K562 (cell line): Measurements from ENCODE around the gene ZKSCAN1. TPM values are rescaled to one million over a fixed set of nuclear protein-coding genes. Genes with fewer than 3 reads are reported as not detected.

Source experiments
- BMI1 ChIP-seq: fragments of 150-350 bp; IDR thresholded peaks from 2 replicates; pipeline ENCODE4 v1.6.1; 2014; ENCODE audit warnings: low read length
- CUX1 ChIP-seq: fragments of 200-800 bp; sonication (Bioruptor generic); IDR thresholded peaks from 2 replicates; pipeline ENCODE4 v1.6.1; 2016; ENCODE audit warnings: missing genetic modification characterization, missing compliant biosample characterization
- DNMT1 ChIP-seq: fragments of 450-650 bp; IDR thresholded peaks from 2 replicates; pipeline ENCODE4 v1.6.1; 2016; ENCODE audit warnings: antibody characterized with exemption, mild to moderate bottlenecking
- EGR1 ChIP-seq: fragments of 450-650 bp; conservative IDR thresholded peaks from 2 replicates; pipeline ENCODE4 v1.6.1; 2017; ENCODE audit warnings: mild to moderate bottlenecking
- ELK1 ChIP-seq: sonication (generic); formaldehyde crosslinking; IDR thresholded peaks from 2 replicates; pipeline ENCODE4 v1.8.1; 2022; ENCODE audit warnings: missing genetic modification reagents
- FOXJ3 ChIP-seq: sonication (generic); formaldehyde crosslinking; IDR thresholded peaks from 2 replicates; pipeline ENCODE4 v1.4.0; 2020; ENCODE audit warnings: mild to moderate bottlenecking, missing genetic modification reagents
- FOXO4 ChIP-seq: fragments of 450-650 bp; formaldehyde crosslinking; IDR thresholded peaks from 2 replicates; pipeline ENCODE4 v1.4.0; 2020; ENCODE audit warnings: mild to moderate bottlenecking, moderate library complexity
- FOXP1 ChIP-seq: sonication (generic); formaldehyde crosslinking; IDR thresholded peaks from 2 replicates; pipeline ENCODE4 v1.8.0; 2022; ENCODE audit warnings: mild to moderate bottlenecking, missing genetic modification reagents
- KDM5B ChIP-seq: fragments of 200-600 bp; sonication (generic); IDR thresholded peaks from 2 replicates; pipeline ENCODE4 v1.6.1; 2012; ENCODE audit warnings: low read depth, mild to moderate bottlenecking, moderate library complexity, low read length, control low read depth, inconsistent platforms; ENCODE audit not compliant: insufficient replicate concordance
- MAX ChIP-seq: sonication (generic); formaldehyde crosslinking; IDR thresholded peaks from 2 replicates; pipeline ENCODE4 v1.9.0; 2022; ENCODE audit warnings: mild to moderate bottlenecking, missing genetic modification reagents
- RAD21 ChIP-seq, 2 experiments: fragments of 250-450 bp in 1 of 2; fragments of 450-650 bp in 1 of 2; sonication (Bioruptor Pico) in 1 of 2; formaldehyde crosslinking in 1 of 2; IDR thresholded peaks in 1 of 2; conservative IDR thresholded peaks in 1 of 2; 2 replicates each; pipeline versions ENCODE4 v1.4.0 to v1.8.0; 2020 to 2022; ENCODE audit warnings: mild to moderate bottlenecking in 2 of 2, moderate library complexity in 1 of 2
- SMC3 ChIP-seq: conservative IDR thresholded peaks from 2 replicates; pipeline ENCODE4 v1.6.1; 2011; ENCODE audit warnings: low read depth, low read length, improper control_type of control experiment; ENCODE audit not compliant: insufficient read depth
- SRSF3 ChIP-seq: fragments of 200-400 bp; formaldehyde crosslinking; IDR thresholded peaks from 2 replicates; pipeline ENCODE4 v1.6.1; 2016; ENCODE audit warnings: mild to moderate bottlenecking, low read length, moderate library complexity; ENCODE audit not compliant: insufficient read depth
- TCF7L2 ChIP-seq: fragments of 150-350 bp; IDR thresholded peaks from 2 replicates; pipeline ENCODE4 v1.6.1; 2016; ENCODE audit warnings: low read depth, mild to moderate bottlenecking, low read length, moderate library complexity
- TFE3 ChIP-seq: fragments of 450-650 bp; formaldehyde crosslinking; IDR thresholded peaks from 2 replicates; pipeline ENCODE4 v1.4.0; 2020; ENCODE audit warnings: mild to moderate bottlenecking, mixed read lengths
- ZFP91 ChIP-seq: sonication (generic); formaldehyde crosslinking; IDR thresholded peaks from 2 replicates; pipeline ENCODE4 v1.8.0; 2022; ENCODE audit warnings: mild to moderate bottlenecking, missing genetic modification reagents
- ZNF224 ChIP-seq: sonication (generic); formaldehyde crosslinking; IDR thresholded peaks from 2 replicates; pipeline ENCODE4 v1.8.0; 2022; ENCODE audit warnings: mild to moderate bottlenecking, missing genetic modification reagents
- polyA plus RNA-seq, 8 experiments: library from polyadenylated mRNA; depleted of rRNA in 4 of 8; stranded (reverse) in 5 of 8; unstranded in 3 of 8; fragments of >200 nt; fragmentation: Nextera tagmentation in 2 of 8; fragmentation: Illumina TruSeq in 1 of 8; extraction: Ambion mirVana in 2 of 8; extraction: Trizol in 1 of 8; gene quantifications; 2 replicates each; pipeline versions ENCODE4 v1.2.1 to v1.2.3, GENCODE V29; 2011 to 2014; ENCODE audit warnings: inconsistent platforms in 1 of 8, missing spikeins in 1 of 8
- total RNA-seq, 7 experiments: library from RNA; depleted of rRNA in 6 of 7; stranded (reverse); fragments of >200 nt in 6 of 7; fragmentation: Illumina TruSeq in 2 of 7; extraction: Trizol in 2 of 7; gene quantifications; 2 replicates each; pipeline versions ENCODE4 v1.2.1 to v1.2.3, GENCODE V29; 2011 to 2021; ENCODE audit warnings: low replicate concordance in 1 of 7

ZKSCAN1 gene
- total and polyA plus RNA-seq, 9 of the 15 experiments (the other 6 are each of a cell fraction or from before 2014, with no cell fraction given) = 5.3 to 43.0 (median 23.2) TPM

GRCh38 chr7:100053215-100053614 lies 37.8 kb downstream of the ZKSCAN1 start (continued):
- TF ChIP-seq CUX1 (CRISPR knock-in tag) = no peak
- no peak for TF ChIP-seq FOXP1 (CRISPR knock-in tag)
- TF ChIP-seq ELK1 (CRISPR knock-in tag) = no peak
- no peak for TF ChIP-seq TCF7L2
- TF ChIP-seq EGR1 = no peak
- TF ChIP-seq ZNF224 = no peak
- no peak for TF ChIP-seq KDM5B
- no peak for TF ChIP-seq DNMT1
- no peak for TF ChIP-seq FOXJ3 (CRISPR knock-in tag)
- TF ChIP-seq SRSF3 = no peak
- no peak for TF ChIP-seq MAX
- peak; percentile 39 for TF ChIP-seq SMC3
- TF ChIP-seq RAD21 (CRISPR knock-in tag; conservative IDR thresholded peaks at IDR 0.05 in 1 of 2, IDR thresholded peaks at IDR 0.05 in 1 of 2) = peak; percentile 57 to 66
- TF ChIP-seq FOXO4 (CRISPR knock-in tag) = no peak
- TF ChIP-seq BMI1 = no peak
- TF ChIP-seq ZFP91 (CRISPR knock-in tag) = no peak
- peak; percentile 44; the same call in 1 of the 2 replicates for TF ChIP-seq TFE3 (CRISPR knock-in tag)
